NCI-H1048 (cell line): Measurements from ENCODE around the gene PRG3.

Experiments used
- DNase-seq: peaks from one replicate; lab custom pipeline; 2025; lab: John Stamatoyannopoulos, UW

The PRG3 gene

GRCh38 chr11:57359396-57359795 lies 21.6 kb downstream of the PRG3 start:
- no peak for DNase-seq

GRCh38 chr11:57358991-57359390 lies 22.0 kb downstream of the PRG3 start:
- no peak for DNase-seq

DNA sequence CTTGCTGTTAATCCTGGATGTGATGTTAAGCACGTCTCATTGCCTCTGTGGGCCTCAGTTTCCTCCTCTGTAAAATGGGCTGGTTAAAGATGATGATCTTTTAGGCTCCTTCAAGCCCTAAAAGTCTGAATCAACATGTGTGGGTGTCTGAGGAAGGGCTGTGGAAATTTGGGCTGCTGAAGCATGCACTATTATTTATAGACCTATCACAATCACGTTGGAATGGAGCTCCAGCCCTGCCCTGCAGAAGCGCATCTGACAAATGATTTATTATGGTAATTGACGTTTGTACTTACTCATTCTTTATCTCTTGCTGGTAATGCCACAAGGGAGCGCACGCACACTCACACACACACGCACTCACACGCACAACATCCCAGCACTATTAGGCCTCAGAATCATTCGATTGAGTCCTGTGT lies 22.4 kb downstream of the PRG3 start:
- no peak for DNase-seq

- DNase-seq: no peak
These were observed 23.1 kb downstream of the PRG3 start for GRCh38 chr11:57357856-57358255.

- DNase-seq: no peak
These were observed 23.6 kb downstream of the PRG3 start for GRCh38 chr11:57357310-57357709.

DNA sequence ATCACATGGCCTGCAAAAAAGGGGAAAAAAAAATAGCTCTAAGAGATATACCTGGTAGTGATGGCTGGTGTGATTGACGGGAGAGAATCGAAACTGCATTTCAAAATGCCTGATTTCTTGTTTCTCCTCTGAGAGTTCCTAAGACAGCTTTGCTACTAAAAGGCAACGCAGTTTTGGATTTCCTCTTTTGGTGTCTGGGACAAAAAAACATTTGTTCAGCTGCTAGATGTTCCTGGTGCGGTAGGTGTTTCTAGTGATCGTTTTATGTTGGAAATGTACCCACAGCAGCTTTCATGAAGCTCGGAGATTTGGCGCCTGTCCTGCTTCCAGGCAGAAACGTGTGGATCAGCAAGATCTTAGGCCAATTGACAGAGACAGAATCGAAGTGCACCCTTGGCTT lies 24.7 kb downstream of the PRG3 start:
- no peak for DNase-seq

GRCh38 chr11:57354699-57355098 lies 26.3 kb downstream of the PRG3 start:
- no peak for DNase-seq

DNA sequence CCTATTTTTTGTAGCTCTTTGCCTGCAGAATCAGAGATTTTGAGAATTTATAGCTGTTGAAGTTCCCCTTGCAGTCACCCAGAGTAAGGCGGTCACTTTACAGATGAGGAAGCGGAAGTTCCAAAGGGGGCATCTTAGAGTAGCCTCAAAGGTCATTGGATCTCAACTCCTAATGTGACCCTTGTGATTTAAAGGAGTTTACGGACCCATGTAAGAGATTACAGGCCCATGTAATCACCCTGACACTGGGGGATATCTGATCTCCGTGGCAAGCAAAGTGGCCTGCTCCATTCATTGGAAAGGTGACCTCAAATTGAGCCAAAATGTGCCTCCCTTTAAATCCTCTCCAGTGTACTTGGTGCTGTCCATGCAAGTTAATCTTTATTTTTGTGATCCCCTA lies 27.1 kb downstream of the PRG3 start:
- no peak for DNase-seq

- no peak for DNase-seq
These were observed 27.5 kb downstream of the PRG3 start for GRCh38 chr11:57353446-57353845.

DNA sequence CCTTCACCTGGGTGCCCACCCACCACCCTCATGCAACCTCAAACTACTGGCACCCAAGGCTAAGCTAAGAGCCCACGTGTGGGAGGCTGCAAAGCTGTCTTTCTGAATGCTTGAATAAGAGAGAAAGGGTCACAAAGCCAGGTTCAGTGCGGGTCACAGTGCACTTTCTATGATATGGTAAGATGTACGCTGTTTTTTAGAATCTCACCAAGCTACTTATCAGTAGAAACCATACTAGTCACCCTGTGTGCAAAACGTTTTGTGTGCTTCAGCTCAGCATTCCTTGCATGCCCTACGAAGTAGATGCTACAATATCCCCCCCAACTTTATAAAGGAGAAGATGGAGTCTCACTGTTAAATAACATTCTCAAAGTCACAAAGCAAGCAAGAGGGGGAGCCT lies 27.9 kb downstream of the PRG3 start:
- DNase-seq: no peak

GRCh38 chr11:57349491-57350274 lies 31.3 kb downstream of the PRG3 start:
- no peak for DNase-seq

DNA sequence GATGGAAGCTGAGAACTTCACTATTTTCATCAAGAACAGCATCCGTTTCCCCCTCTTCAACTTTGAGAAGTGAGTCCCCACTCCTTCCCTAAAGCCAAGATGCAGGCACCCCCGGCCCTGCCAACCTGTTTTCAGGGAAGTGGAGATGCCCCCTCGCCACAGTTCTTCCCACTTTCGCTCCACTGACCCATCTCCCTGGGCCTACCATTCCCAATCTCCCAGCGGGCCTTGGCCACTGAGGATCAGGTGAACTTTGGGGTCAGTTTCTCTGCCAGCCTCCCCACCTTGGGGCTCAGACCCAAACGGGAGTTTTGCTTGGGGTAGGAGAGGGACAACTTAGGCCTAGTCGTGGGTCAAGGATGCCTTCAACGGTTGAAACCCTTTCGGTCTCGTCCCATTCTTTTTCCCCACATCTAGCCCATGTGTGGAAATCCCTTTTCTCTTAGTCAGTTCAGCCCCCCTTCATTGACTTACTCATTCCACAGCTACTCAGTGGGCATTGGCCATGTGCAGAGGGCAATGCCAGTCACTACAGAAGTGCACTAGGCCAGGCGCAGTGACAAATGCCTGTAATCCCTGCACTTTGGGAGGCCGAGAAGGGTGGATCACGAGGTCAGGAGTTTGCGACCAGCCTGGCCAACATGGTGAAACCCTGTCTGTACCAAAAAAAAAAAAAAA lies 32.2 kb downstream of the PRG3 start:
- DNase-seq: no peak

GRCh38 chr11:57348052-57348451 lies 32.9 kb downstream of the PRG3 start:
- no peak for DNase-seq

- DNase-seq: no peak
These were observed 33.6 kb downstream of the PRG3 start for GRCh38 chr11:57347336-57347735.

- peak; percentile 49 for DNase-seq
These were observed 35.3 kb downstream of the PRG3 start for GRCh38 chr11:57345555-57346211.

DNA sequence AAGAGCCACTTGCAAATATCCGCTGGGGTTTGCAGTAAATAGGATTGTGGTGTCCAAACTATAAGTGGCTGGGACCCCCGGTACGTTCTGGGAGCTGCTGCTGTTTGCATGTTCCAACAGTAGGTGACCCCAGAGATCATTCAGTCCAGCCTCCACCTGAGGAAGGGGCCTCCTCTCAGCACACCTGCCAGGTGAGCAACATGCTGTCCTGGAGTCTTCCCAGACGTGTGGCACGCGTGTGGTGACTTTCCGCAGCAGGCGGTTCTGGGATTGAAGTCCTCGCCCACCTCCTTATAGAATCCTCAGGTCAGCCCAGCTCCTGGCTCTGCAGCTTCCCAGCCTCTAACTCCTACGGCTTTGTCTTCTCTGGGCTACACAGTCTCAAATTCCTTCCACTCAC lies 36.1 kb downstream of the PRG3 start:
- DNase-seq: no peak

DNA sequence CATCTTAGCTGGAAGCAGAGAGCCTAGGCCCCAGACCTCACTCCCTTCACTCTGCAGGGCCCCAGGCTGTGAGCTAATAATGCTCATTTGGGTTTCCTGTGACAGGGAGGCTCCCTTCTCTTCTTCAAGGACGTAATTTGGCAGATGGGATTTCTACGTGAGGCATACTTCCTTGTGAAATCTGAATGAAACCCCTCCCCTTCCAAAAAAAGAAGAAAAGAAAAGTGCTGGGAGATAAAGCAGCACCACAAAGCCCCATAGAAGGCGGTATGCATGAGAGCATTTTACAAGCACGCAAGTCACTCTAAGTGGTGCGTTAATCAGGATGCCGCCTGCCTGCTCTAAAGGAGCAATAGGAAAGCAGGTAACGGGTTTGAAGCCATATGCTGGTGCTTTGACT lies 37.1 kb downstream of the PRG3 start:
- DNase-seq: no peak

GRCh38 chr11:57342702-57343101 lies 38.2 kb downstream of the PRG3 start:
- DNase-seq: no peak

DNA sequence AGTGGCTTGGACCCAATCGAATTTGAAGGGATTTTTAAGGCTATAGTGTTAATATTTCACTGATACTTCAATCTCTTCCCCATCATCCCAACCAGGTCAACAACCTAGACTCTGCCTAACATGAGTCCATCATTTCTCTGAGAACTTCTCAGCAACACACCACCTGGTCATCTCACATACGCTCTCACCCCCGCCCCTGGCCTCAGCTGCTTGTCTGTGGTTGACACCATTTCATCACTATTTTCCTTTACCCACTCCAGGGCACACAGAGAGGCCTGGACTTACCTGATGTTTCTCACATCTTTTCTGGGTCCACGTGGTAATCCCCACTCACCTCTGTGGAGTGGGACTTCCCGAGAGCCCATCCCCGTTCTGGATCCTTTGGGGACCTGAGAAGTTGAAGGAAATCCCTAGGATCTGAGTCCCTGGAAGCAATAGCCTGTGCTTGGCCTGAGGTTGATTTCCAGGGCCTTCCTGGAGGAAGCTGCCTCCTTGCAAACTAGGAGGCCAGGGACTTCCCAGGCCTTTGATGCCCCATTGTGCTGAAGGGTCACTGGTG lies 39.6 kb downstream of the PRG3 start:
- DNase-seq: no peak

- no peak for DNase-seq
These were observed 40.8 kb downstream of the PRG3 start for GRCh38 chr11:57340039-57340615.

GRCh38 chr11:57339328-57339727 lies 41.6 kb downstream of the PRG3 start:
- no peak for DNase-seq

DNA sequence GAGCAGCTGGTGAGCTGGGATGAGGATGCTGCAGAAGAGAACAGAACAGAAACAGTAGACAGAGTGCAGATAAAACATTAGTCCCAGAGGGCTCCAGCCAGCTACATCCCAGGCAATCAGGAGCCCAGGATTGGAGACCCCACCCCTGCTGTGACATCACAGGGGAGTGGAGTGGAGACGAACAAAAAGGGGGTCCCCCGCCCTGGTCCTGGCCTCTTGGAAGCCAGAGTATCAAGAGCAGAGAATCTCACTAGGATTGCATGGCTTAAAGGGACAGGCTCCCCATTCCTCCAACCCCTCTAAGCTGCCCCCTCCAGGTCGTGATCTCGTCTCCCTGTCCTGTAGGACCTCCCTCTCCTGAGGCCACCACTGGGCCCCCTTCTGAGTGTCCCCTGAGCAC lies 42.8 kb downstream of the PRG3 start, which contains the start of gene P2RX3:
Gene P2RX3 (plus strand): TSS at position 211 of the 400 bp plus-strand sequence. CDS start 199 bp downstream, outside the sequence.
- DNase-seq: no peak
